DND-41 (cell line): ENCODE results near the gene ZNF541.
"Not testable (repeated sequence)": the region's sequence is repeated elsewhere in the genome, so short reads cannot be mapped to it uniquely, and the experiment has no call there.

Experiments used
- ATAC-seq: fragments of 200-7000 bp; cut with Tn5 transposase; 3 replicates; pipeline ENCODE4 v1.9.1; 2021; ENCODE audit warnings: low read depth; ENCODE audit not compliant: insufficient read depth
- DNase-seq: peaks from one replicate; pipeline ENCODE4 v3.0.0-alpha.2; 2020
- H2AFZ ChIP-seq: 2 replicates; pipeline ENCODE4 v1.6.0; 2012; ENCODE audit warnings: low read depth, low read length
- H3K27ac ChIP-seq: 2 replicates; pipeline ENCODE4 v1.5.1; 2012; ENCODE audit warnings: low read length, inconsistent platforms
- H3K27me3 ChIP-seq: fragments of 200-600 bp; sonication (generic); 2 replicates; pipeline ENCODE4 v1.6.0; 2012; ENCODE audit warnings: low read length, mild to moderate bottlenecking, inconsistent platforms; ENCODE audit not compliant: insufficient read depth, poor library complexity
- H3K36me3 ChIP-seq: 2 replicates; pipeline ENCODE4 v1.5.1; 2012; ENCODE audit warnings: low read length, inconsistent platforms; ENCODE audit not compliant: insufficient read depth
- H3K4me1 ChIP-seq: 2 replicates; pipeline ENCODE4 v1.5.1; 2012; ENCODE audit warnings: mild to moderate bottlenecking, low read length; ENCODE audit not compliant: insufficient read depth
- H3K4me2 ChIP-seq: 2 replicates; pipeline ENCODE4 v1.6.0; 2012; ENCODE audit warnings: mild to moderate bottlenecking, moderate library complexity, low read length, inconsistent platforms; ENCODE audit not compliant: insufficient read depth
- H3K4me3 ChIP-seq, 2 experiments: fragments of 200-600 bp in 1 of 2; shearing (Covaris generic) in 1 of 2; 2 replicates each; pipeline ENCODE4 v1.5.1; 2012 to 2016; ENCODE audit warnings: inconsistent platforms in 2 of 2, low read length in 2 of 2, mild to moderate bottlenecking in 2 of 2, low read depth in 1 of 2, moderate library complexity in 1 of 2
- H3K79me2 ChIP-seq: 2 replicates; pipeline ENCODE4 v1.6.0; 2012; ENCODE audit warnings: low read length, inconsistent platforms; ENCODE audit not compliant: insufficient read depth
- H3K9ac ChIP-seq: 2 replicates; pipeline ENCODE4 v1.6.0; 2012; ENCODE audit warnings: low read depth, mild to moderate bottlenecking, inconsistent platforms, low read length, moderate library complexity
- H3K9me3 ChIP-seq: 2 replicates; pipeline ENCODE4 v1.5.1; 2012; ENCODE audit warnings: low read length, moderate library complexity, mild to moderate bottlenecking, inconsistent platforms; ENCODE audit not compliant: insufficient read depth, severe bottlenecking
- H4K20me1 ChIP-seq: 2 replicates; pipeline ENCODE4 v1.6.0; 2012; ENCODE audit warnings: low read length; ENCODE audit not compliant: insufficient read depth
- EZH2 ChIP-seq: IDR thresholded peaks from 3 replicates; pipeline ENCODE4 v1.6.1; 2012; ENCODE audit warnings: borderline replicate concordance, low read depth, mild to moderate bottlenecking, moderate library complexity, low read length, inconsistent platforms; ENCODE audit not compliant: severe bottlenecking
- TF ChIP-seq, protein P1 (sequence below): IDR thresholded peaks from 2 replicates; pipeline ENCODE4 v1.5.1; 2012; ENCODE audit warnings: borderline replicate concordance, low read length, moderate library complexity, mild to moderate bottlenecking; ENCODE audit not compliant: poor library complexity, severe bottlenecking; ENCODE audit errors: extremely low read depth

ZNF541 gene

DNA sequence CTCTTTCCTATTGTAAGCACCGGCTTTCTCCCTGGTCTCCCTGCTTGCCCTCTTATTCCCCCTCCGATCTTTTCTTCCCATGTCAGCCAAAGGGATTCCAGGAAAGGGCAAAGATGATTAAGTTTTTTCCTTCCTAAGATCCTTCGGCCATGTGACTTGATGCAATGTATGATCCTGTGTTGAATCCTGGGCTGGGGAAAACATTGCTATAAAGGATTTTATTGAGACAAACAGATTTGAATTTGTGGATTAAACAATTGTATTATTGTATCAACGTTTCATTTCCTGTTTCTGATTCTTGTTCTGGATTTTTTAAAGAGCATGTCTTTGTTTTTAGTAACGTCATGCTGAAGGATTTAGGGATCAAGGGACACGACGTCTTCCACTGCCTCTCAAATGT, 16.9 kb upstream of the ZNF541 start:
- Histone ChIP-seq H3K4me1 (no peaks in the 10 kb centered on the region), H2AFZ (no peak overlapping the region), H4K20me1 (no peaks in the 10 kb centered on the region), H3K36me3 (no peaks in the 10 kb centered on the region), H3K4me3 (no peak overlapping the region), H3K9ac (no peak overlapping the region), H3K27ac (no peak overlapping the region), H3K27me3 (no peaks in the 10 kb centered on the region), H3K9me3 (peaks cover 5% of the 10 kb centered on the region), H3K4me2 (no peak overlapping the region), H3K79me2 (no peaks in the 10 kb centered on the region)
- DNase-seq, result no peak
- TF ChIP-seq, protein P1, sequence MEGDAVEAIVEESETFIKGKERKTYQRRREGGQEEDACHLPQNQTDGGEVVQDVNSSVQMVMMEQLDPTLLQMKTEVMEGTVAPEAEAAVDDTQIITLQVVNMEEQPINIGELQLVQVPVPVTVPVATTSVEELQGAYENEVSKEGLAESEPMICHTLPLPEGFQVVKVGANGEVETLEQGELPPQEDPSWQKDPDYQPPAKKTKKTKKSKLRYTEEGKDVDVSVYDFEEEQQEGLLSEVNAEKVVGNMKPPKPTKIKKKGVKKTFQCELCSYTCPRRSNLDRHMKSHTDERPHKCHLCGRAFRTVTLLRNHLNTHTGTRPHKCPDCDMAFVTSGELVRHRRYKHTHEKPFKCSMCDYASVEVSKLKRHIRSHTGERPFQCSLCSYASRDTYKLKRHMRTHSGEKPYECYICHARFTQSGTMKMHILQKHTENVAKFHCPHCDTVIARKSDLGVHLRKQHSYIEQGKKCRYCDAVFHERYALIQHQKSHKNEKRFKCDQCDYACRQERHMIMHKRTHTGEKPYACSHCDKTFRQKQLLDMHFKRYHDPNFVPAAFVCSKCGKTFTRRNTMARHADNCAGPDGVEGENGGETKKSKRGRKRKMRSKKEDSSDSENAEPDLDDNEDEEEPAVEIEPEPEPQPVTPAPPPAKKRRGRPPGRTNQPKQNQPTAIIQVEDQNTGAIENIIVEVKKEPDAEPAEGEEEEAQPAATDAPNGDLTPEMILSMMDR, result no peak
- no peak for TF ChIP-seq EZH2
- ATAC-seq, result no peak

DNA sequence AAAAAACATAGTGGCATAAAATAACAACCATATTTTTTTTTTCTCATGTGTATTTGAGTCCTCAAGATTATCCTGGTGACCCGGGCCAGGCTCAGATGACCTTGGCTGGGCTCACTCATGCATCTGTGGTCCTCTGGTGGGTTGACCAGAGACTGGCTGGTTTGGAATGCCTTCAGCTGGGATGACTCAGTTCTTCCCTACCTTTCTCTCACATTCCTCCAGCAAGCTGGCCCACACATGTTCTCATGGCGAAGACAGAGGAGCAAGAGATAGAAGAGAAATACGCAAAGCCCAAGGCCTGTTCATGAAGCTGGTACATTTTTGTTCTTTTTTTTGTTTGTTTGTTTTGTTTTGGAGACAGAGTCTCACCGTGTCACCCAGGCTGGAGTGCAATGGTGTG, 14.3 kb upstream of the ZNF541 start:
- H4K20me1 ChIP-seq, result no peaks in the 10 kb centered on the region
- no peaks in the 10 kb centered on the region for H3K27me3 ChIP-seq
- no peak overlapping the region for H2AFZ ChIP-seq
- H3K9ac ChIP-seq, result no peak overlapping the region
- H3K4me1 ChIP-seq, result no peaks in the 10 kb centered on the region
- H3K9me3 ChIP-seq, result peaks cover 5% of the 10 kb centered on the region
- H3K79me2 ChIP-seq, result no peaks in the 10 kb centered on the region
- no peak for DNase-seq
- no peak overlapping the region for H3K4me2 ChIP-seq
- ATAC-seq, result no peak
- no peak for TF ChIP-seq EZH2
- TF ChIP-seq, protein P1, result no peak
- no peaks in the 10 kb centered on the region for H3K36me3 ChIP-seq
- no peak overlapping the region for H3K27ac ChIP-seq
- no peak overlapping the region for H3K4me3 ChIP-seq

DNA sequence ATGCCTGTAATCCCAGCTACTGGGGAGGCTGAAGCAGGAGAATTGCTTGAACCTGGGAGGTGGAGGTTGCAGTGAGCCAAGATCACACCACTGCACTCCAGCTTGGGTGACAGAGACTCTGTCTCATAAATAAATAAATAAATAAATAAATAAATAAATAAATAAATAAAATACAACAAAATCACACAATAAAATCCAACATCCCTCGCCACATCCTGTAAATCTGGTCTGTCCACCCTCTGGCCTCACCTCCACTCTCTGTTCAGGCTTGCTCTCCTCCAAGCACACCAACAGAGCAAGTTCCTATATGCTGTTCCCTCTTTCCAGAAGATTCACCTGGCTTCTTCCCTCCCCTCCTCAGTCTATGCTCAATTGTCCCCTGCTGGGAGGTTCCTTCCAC, 10.2 kb upstream of the ZNF541 start:
- H3K36me3 ChIP-seq, H2AFZ ChIP-seq, H3K9ac ChIP-seq, H3K9me3 ChIP-seq, DNase-seq, H3K4me3 ChIP-seq, H3K79me2 ChIP-seq, H3K4me1 ChIP-seq, H3K27ac ChIP-seq, H3K4me2 ChIP-seq, ATAC-seq, H4K20me1 ChIP-seq, H3K27me3 ChIP-seq: not testable (repeated sequence)

DNA sequence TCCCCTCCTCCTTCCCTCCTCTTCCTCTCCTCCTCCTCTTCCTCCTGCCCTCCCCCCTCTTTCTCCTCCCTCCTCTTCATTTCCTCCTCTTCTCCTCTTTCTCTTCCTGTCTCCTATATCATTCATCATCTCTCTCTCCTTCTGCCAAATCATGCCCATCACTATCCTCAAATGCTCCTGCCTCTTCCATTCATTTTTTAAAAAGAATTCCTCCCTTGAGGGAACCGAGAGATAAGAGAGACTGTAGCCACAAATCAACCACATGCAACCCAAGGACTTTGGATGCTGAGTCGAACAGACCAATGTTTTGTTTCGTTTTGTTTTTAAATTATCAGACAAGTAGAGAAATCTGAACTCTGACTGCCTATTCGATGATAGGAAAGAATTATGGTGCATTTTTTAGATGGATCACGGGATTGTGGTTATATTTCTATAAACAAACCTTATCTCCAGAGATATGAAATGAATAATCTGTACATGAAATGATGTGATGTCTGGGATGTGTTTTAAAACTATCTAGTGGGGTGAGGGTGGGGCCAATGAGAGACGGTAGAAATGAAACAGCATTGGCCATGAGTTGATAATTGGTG, 9.5 kb upstream of the ZNF541 start:
- Histone ChIP-seq H3K79me2 (no peaks in the 10 kb centered on the region), H2AFZ (no peak overlapping the region)

More for the DNA sequence above, 9.5 kb upstream of the ZNF541 start:
- no peak overlapping the region for H3K4me3 ChIP-seq
- TF ChIP-seq EZH2, result no peak
- TF ChIP-seq, protein P1, result no peak
- H3K9me3 ChIP-seq, result peaks cover 5% of the 10 kb centered on the region
- no peak overlapping the region for H3K9ac ChIP-seq
- no peak overlapping the region for H3K27ac ChIP-seq
- DNase-seq (no peak), ATAC-seq (no peak)
- no peaks in the 10 kb centered on the region for H3K4me1 ChIP-seq
- H3K36me3 ChIP-seq, result no peaks in the 10 kb centered on the region
- no peak overlapping the region for H3K4me2 ChIP-seq
- no peaks in the 10 kb centered on the region; the same call in 1 of the 2 replicates for H4K20me1 ChIP-seq
- no peaks in the 10 kb centered on the region for H3K27me3 ChIP-seq
